Right lobe of liver (tissue), 6 donors: Measurements from ENCODE around the gene CCNG2. TPM values are rescaled to one million over a fixed set of nuclear protein-coding genes. Genes with fewer than 3 reads are reported as not detected.

ENCODE experiments used
- ATAC-seq, 4 donors: fragments of 200-7000 bp; cut with Tn5 transposase; one replicate each; pipeline ENCODE4 v1.9.1; 2020; ENCODE audit warnings: mild to moderate bottlenecking in 4 of 4, moderate library complexity in 4 of 4
- DNase-seq, 3 donors: peaks; one replicate each; pipeline ENCODE4 v3.0.0-alpha.2; 2020
- H3K27ac ChIP-seq, 3 donors: fragments of 200-600 bp; one replicate each; pipeline ENCODE4 v1.8.0; 2022
- H3K27me3 ChIP-seq, 2 donors: fragments of 200-600 bp; one replicate each; pipeline ENCODE4 v1.8.0; 2022
- H3K36me3 ChIP-seq, 4 donors: fragments of 200-600 bp; sonication (generic) in 1 of 4; one replicate each; pipeline versions ENCODE4 v1.5.1 to v1.8.0; 2017 to 2022; ENCODE audit warnings: control low read depth in 1 of 4
- H3K4me1 ChIP-seq, 4 donors: fragments of 200-600 bp; sonication (generic) in 1 of 4; one replicate each; pipeline versions ENCODE4 v1.5.1 to v1.8.0; 2017 to 2022; ENCODE audit warnings: control low read depth in 1 of 4
- H3K4me3 ChIP-seq, 3 donors: fragments of 200-600 bp; one replicate each; pipeline ENCODE4 v1.8.0; 2022
- H3K9me3 ChIP-seq, 4 donors: fragments of 200-600 bp; sonication (generic) in 1 of 4; one replicate each; pipeline versions ENCODE4 v1.5.1 to v1.8.0; 2017 to 2022; ENCODE audit warnings: control low read depth in 1 of 4
- POLR2A ChIP-seq: fragments of 450-650 bp; IDR thresholded peaks from one replicate; pipeline ENCODE4 v1.6.1; 2017; ENCODE audit warnings: antibody characterized with exemption, mild to moderate bottlenecking
- WGBS: methylation state at CpG from one replicate; pipeline ENCODE4 v1.1.6; 2018; ENCODE audit warnings: low coverage, low lambda C conversion rate; ENCODE audit not compliant: insufficient coverage; ENCODE audit errors: missing lambda C conversion rate; 5-methylcytosine and 5-hydroxymethylcytosine counted together
- intact Hi-C, 2 donors: fragments of 100-400 bp; cut with DNase I; formaldehyde crosslinking; loops; one replicate each; pipeline versions ENCODE4 v1.11.2 to v1.14.1; 2022
- total RNA-seq, 6 experiments: library from RNA; depleted of rRNA in 2 of 6; stranded (reverse); fragments of >200 nt in 2 of 6; fragmentation: NEBNext Ultra II Directional in 3 of 6; extraction: Animal tissue kit (Norgen Biotek cat#: 25700) in 3 of 6; gene quantifications; one replicate each; pipeline versions ENCODE4 v1.1.0 to v1.2.4, GENCODE V29; 2016 to 2023
- TF ChIP-seq, protein P1 (sequence below), 4 donors: fragments of 200-600 bp in 3 of 4; fragments of 450-650 bp in 1 of 4; IDR thresholded peaks; one replicate each; pipeline versions ENCODE4 v1.5.1 to v1.8.0; 2016 to 2022; ENCODE audit warnings: antibody characterized with exemption in 4 of 4, mild to moderate bottlenecking in 2 of 4
- donor health status: DM: no; HTN: yes; CAD: no.
- donor health status: DM: no; HTN: no; CAD: no.
- donor health status: DM: no; HTN: no; CAD: no.
- donor health status: DM: no; HTN: yes; CAD: no.
- donor health status: DM: no; HTN: yes; CAD: no.

The CCNG2 gene
- total RNA-seq, 6 experiments from 2014 or later: 3.3 to 15.6 (median 6.1) TPM

DNA sequence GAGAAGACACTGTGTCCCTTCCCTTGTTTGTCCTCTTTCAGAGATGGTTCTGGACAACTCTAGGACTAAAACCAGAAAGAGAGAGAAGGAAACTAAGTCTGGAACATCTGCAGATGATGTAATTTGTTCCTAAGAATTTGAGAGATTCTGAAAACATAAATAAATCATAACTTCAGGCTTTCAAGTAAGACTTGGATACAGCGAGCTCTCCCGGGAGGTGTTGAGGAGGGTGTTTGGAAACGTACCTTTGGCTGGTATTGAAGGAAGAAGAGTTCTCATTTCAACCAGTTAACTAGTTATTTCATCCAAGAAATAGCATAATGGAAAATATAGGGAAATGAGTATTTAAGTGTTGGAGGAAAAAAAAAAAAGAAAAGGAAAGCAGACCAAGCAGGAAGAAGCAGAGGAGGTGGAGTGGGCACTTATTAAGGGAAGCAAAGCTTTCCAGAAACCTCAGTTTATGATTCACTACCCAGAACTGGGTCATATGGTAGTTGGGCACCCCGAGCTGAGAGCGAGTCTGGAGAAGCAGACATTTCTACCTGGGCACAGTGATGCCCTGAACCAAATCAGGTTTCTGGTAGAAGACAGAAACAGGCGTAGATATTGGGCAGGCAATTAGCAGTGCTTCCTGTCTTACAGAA, 26.9 kb downstream of the CCNG2 start:
- ATAC-seq (no peak), DNase-seq (no peak)
- no peaks in the 10 kb centered on the region for H3K27me3 ChIP-seq
- H3K4me3 ChIP-seq: no peak overlapping the region
- H3K36me3 ChIP-seq: no peaks in the 10 kb centered on the region
- no peak overlapping the region for H3K27ac ChIP-seq
- H3K4me1 ChIP-seq: no peaks in the 10 kb centered on the region
- TF ChIP-seq POLR2A: no peak
- TF ChIP-seq, protein P1, sequence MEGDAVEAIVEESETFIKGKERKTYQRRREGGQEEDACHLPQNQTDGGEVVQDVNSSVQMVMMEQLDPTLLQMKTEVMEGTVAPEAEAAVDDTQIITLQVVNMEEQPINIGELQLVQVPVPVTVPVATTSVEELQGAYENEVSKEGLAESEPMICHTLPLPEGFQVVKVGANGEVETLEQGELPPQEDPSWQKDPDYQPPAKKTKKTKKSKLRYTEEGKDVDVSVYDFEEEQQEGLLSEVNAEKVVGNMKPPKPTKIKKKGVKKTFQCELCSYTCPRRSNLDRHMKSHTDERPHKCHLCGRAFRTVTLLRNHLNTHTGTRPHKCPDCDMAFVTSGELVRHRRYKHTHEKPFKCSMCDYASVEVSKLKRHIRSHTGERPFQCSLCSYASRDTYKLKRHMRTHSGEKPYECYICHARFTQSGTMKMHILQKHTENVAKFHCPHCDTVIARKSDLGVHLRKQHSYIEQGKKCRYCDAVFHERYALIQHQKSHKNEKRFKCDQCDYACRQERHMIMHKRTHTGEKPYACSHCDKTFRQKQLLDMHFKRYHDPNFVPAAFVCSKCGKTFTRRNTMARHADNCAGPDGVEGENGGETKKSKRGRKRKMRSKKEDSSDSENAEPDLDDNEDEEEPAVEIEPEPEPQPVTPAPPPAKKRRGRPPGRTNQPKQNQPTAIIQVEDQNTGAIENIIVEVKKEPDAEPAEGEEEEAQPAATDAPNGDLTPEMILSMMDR (IDR thresholded peaks at IDR 0.05): no peak
- WGBS: 54% methylated on average over 6 of the region's 6 CpGs
- intact Hi-C loops: no loop called here
- H3K9me3 ChIP-seq: no peaks in the 10 kb centered on the region

DNA sequence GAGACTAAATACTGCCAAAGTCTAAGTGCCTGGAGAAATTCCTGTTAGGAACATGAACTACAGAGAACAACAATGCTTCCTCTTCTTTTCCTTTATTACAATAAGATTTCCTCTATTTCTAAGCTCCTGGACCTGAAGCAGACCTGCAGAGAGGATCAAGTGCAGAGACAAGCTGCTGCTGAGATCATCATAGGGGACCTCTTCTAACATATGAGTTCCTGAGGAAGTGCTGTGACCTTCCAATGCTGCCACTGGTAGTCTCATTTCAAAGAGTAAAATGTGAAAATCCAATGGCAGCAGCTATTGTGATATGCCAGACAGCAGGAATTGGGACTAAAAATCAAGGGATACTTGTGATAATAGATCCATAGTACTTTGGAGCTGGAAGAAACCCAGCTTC, 28.0 kb downstream of the CCNG2 start:
- H3K36me3 ChIP-seq: no peaks in the 10 kb centered on the region
- ATAC-seq (no peak), DNase-seq (no peak)
- no peaks in the 10 kb centered on the region for H3K9me3 ChIP-seq
- H3K4me3 ChIP-seq: no peak overlapping the region
- no peaks in the 10 kb centered on the region for H3K27me3 ChIP-seq
- intact Hi-C loops: no loop called here
- TF ChIP-seq POLR2A: no peak
- H3K4me1 ChIP-seq: no peaks in the 10 kb centered on the region
- no peak overlapping the region for H3K27ac ChIP-seq

DNA sequence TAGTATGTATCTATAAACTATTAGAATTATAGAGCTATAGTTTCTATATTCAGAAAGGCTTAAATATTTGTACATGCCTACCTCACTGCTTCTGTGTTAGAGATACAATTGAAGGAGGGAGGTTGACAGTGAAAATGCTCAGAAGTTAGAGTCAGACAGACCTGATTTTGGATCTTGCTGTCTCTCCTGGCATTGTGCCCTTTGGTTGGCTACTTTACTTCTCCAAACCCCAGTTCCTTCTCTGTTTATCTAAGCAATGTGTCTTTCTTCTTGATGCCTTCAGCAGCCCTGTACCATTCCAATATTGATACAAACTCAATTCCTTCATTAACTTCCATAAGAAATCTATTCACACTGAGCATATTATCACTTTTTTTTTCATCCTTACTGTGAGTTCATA, 28.7 kb downstream of the CCNG2 start:
- no peaks in the 10 kb centered on the region for H3K27me3 ChIP-seq
- TF ChIP-seq, protein P1 (IDR thresholded peaks at IDR 0.05): no peak
- TF ChIP-seq POLR2A: no peak
- intact Hi-C loops: no loop called here
- H3K9me3 ChIP-seq: no peaks in the 10 kb centered on the region
- no peaks in the 10 kb centered on the region for H3K36me3 ChIP-seq
- no peak overlapping the region for H3K27ac ChIP-seq
- H3K4me1 ChIP-seq: no peaks in the 10 kb centered on the region
- H3K4me3 ChIP-seq: no peak overlapping the region
- ATAC-seq: no peak
- no peak for DNase-seq

DNA sequence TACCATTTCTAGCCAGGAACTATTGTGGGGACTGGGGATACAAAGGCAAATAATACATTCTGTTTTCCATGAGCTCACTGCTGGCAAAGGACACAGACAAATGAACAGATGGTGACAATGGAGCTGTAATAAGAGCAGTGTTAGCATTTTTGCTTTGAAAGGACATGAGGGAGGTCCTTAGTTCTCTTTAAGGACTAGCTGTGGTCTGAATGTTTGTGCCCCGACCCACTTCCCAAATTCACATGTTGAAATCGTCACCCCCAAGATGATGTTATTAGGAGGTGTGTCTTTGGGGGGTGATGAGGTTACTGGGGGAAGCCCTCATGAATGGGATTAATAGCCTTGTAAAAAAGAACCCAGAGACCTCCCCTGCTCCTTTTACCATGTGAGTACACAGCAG, 30.3 kb downstream of the CCNG2 start:
- ATAC-seq (no peak), DNase-seq (no peak)
- no peaks in the 10 kb centered on the region for H3K9me3 ChIP-seq
- H3K4me3 ChIP-seq: no peak overlapping the region
- no peaks in the 10 kb centered on the region for H3K27me3 ChIP-seq
- intact Hi-C loops: no loop called here
- H3K4me1 ChIP-seq: no peaks in the 10 kb centered on the region
- H3K27ac ChIP-seq: no peak overlapping the region
- no peaks in the 10 kb centered on the region for H3K36me3 ChIP-seq
- WGBS: 78% methylated on average over 2 of the region's 2 CpGs
- TF ChIP-seq, protein P1 (IDR thresholded peaks at IDR 0.05): no peak
- no peak for TF ChIP-seq POLR2A

DNA sequence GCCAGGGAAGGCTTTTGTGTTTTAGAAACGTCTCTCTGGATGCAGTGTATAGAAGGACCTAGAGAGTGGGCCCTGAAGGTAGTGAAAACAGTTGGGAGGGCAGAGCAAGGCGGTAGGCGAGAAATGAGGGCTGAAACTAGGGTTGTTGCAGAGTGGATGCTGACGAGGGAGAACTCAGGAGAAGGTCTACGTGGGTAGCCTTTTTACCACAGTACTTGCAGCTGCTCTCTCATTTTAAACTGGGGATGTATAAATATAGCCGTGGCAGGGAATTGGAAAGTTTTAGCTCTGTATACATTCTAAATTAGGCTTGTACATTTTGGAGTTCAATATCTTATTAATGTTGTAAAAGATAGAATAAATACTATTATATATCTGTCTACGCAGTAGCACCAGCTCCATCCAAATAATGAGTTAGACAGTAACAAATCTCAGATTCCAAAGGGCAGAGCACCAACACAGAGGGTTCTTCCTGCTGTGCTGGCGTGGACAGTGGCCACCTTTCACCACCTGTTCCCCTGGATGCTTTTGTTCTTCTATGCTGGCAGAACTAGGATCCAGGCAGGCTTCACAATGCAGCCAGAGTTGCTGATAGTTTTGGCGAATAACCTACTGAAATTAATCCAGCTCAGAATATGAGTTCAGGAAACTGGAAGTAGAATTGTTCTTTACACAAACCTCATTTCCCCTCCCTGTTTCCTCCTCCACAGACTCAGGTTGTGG, 31.7 kb downstream of the CCNG2 start:
- Histone ChIP-seq H3K27me3 (no peaks in the 10 kb centered on the region), H3K9me3 (no peaks in the 10 kb centered on the region), H3K27ac (no peak overlapping the region), H3K4me3 (no peak overlapping the region), H3K4me1 (no peaks in the 10 kb centered on the region), H3K36me3 (no peaks in the 10 kb centered on the region)
- no peak for ATAC-seq
- WGBS: 71% methylated on average over 9 of the region's 9 CpGs
- TF ChIP-seq, protein P1 (IDR thresholded peaks at IDR 0.05): no peak
- TF ChIP-seq POLR2A: no peak
- intact Hi-C loops: no loop called here
- DNase-seq: no peak
